ENCODE data around the gene PARP14.

DNA sequence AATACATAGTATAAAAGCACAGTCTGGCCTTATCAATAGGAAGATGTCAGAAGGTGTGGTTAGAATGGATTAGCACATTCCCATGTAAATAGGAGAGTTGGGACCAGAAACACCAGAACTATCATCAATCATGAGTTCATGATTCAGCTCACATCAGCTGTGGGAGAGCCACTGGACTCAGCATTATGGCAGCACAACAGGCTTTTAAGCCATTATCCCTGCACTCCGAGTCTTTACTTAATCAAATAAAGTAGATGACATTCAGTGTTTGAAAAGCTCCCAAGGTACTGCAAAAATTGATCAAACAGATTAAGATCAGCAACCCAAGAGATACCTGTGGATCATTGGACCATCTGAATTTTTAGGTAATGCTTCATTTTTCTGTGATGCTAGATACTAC, 24.7 kb downstream of the PARP14 start:
- TF ChIP-seq CTCF (IDR thresholded peaks at IDR 0.05) (no peak), POLR2A (IDR thresholded peaks at IDR 0.05) (no peak)
